H9 (cell line): Measurements from ENCODE around the gene LGALS7. TPM values are rescaled to one million over a fixed set of nuclear protein-coding genes. Genes with fewer than 3 reads are reported as not detected.

Experiments used
- DNase-seq: peaks from one replicate; pipeline ENCODE4 v3.0.0-alpha.2; 2017
- H2AFZ ChIP-seq: one replicate; pipeline ENCODE4 v1.6.1; 2013; ENCODE audit warnings: mild to moderate bottlenecking, low read length, control low read depth, moderate library complexity
- H2AK5ac ChIP-seq: 2 replicates; pipeline ENCODE4 v1.6.1; 2013; ENCODE audit warnings: low read length, control low read depth, mixed read lengths; ENCODE audit not compliant: insufficient read length
- H2BK120ac ChIP-seq: one replicate; pipeline ENCODE4 v1.6.1; 2013; ENCODE audit warnings: low read depth, mild to moderate bottlenecking, low read length, control low read depth, inconsistent platforms; ENCODE audit not compliant: poor library complexity, severe bottlenecking
- H2BK12ac ChIP-seq: 2 replicates; pipeline ENCODE4 v1.6.1; 2013; ENCODE audit warnings: low read length, control low read depth, mixed read lengths, low read depth; ENCODE audit not compliant: insufficient read length
- H2BK15ac ChIP-seq: 2 replicates; pipeline ENCODE4 v1.6.1; 2013; ENCODE audit warnings: low read depth, low read length, control low read depth
- H2BK20ac ChIP-seq: one replicate; pipeline ENCODE4 v1.6.1; 2013; ENCODE audit warnings: low read depth, mild to moderate bottlenecking, low read length, control low read depth, inconsistent platforms; ENCODE audit not compliant: poor library complexity, severe bottlenecking
- H2BK5ac ChIP-seq: 2 replicates; pipeline ENCODE4 v1.6.1; 2013; ENCODE audit warnings: low read length, control low read depth, mixed read lengths; ENCODE audit not compliant: insufficient read length
- H3K14ac ChIP-seq: 2 replicates; pipeline ENCODE4 v1.6.1; 2013; ENCODE audit warnings: low read length, control low read depth; ENCODE audit not compliant: insufficient read depth
- H3K18ac ChIP-seq: 2 replicates; pipeline ENCODE4 v1.6.1; 2013; ENCODE audit warnings: low read depth, mild to moderate bottlenecking, mixed read lengths, low read length, control low read depth; ENCODE audit not compliant: insufficient read length
- H3K23ac ChIP-seq: 2 replicates; pipeline ENCODE4 v1.6.1; 2013; ENCODE audit warnings: low read length, control low read depth, mixed read lengths, low read depth; ENCODE audit not compliant: insufficient read length
- H3K23me2 ChIP-seq: 2 replicates; pipeline ENCODE4 v1.6.1; 2013; ENCODE audit warnings: low read depth, mild to moderate bottlenecking, mixed read lengths, low read length, control low read depth; ENCODE audit not compliant: insufficient read length, poor library complexity, severe bottlenecking
- H3K27ac ChIP-seq: 2 replicates; pipeline ENCODE4 v1.5.1; 2013; ENCODE audit warnings: low read length, control low read depth, mixed read lengths, low read depth; ENCODE audit not compliant: insufficient read length
- H3K27me3 ChIP-seq: 2 replicates; pipeline ENCODE4 v1.6.1; 2013; ENCODE audit warnings: low read length, control low read depth, inconsistent platforms; ENCODE audit not compliant: insufficient read depth
- H3K4ac ChIP-seq: 2 replicates; pipeline ENCODE4 v1.6.1; 2013; ENCODE audit warnings: low read depth, mild to moderate bottlenecking, control low read depth, inconsistent platforms, low read length, moderate library complexity
- H3K4me1 ChIP-seq: 2 replicates; pipeline ENCODE4 v1.6.1; 2013; ENCODE audit warnings: low read length, control low read depth, inconsistent platforms; ENCODE audit not compliant: insufficient read depth
- H3K4me2 ChIP-seq: 2 replicates; pipeline ENCODE4 v1.6.1; 2013; ENCODE audit warnings: low read length, control low read depth, mixed read lengths; ENCODE audit not compliant: insufficient read length, insufficient read depth
- H3K56ac ChIP-seq: 2 replicates; pipeline ENCODE4 v1.6.1; 2013; ENCODE audit warnings: low read depth, mild to moderate bottlenecking, mixed read lengths, low read length, control low read depth; ENCODE audit not compliant: insufficient read length
- H3K79me1 ChIP-seq: 2 replicates; pipeline ENCODE4 v1.6.1; 2013; ENCODE audit warnings: low read depth, mild to moderate bottlenecking, moderate library complexity, low read length, control low read depth, inconsistent platforms; ENCODE audit not compliant: insufficient read depth, poor library complexity, severe bottlenecking
- H3K79me2 ChIP-seq: 2 replicates; pipeline ENCODE4 v1.6.1; 2013; ENCODE audit warnings: low read length, control low read depth, inconsistent platforms; ENCODE audit not compliant: insufficient read depth
- H3K9ac ChIP-seq: 2 replicates; pipeline ENCODE4 v1.6.1; 2013; ENCODE audit warnings: low read length, control low read depth, mixed read lengths; ENCODE audit not compliant: insufficient read length; ENCODE audit errors: extremely low read depth
- H3K9me3 ChIP-seq: one replicate; pipeline ENCODE4 v1.6.1; 2013; ENCODE audit warnings: low read depth, low read length, inconsistent platforms; ENCODE audit not compliant: control insufficient read depth
- H3T11ph ChIP-seq: one replicate; pipeline ENCODE4 v1.6.1; 2013; ENCODE audit warnings: mild to moderate bottlenecking, low read length, control low read depth, inconsistent platforms
- H4K20me1 ChIP-seq: one replicate; pipeline ENCODE4 v1.6.1; 2013; ENCODE audit not compliant: control insufficient read depth, insufficient read length, insufficient read depth
- H4K5ac ChIP-seq: 2 replicates; pipeline ENCODE4 v1.6.1; 2013; ENCODE audit warnings: low read depth, mild to moderate bottlenecking, mixed read lengths, low read length, control low read depth; ENCODE audit not compliant: insufficient read length
- H4K8ac ChIP-seq: replicated peaks from 2 replicates; pipeline ENCODE4 v1.6.1; 2013; ENCODE audit warnings: low read length, control low read depth, mixed read lengths, low read depth; ENCODE audit not compliant: insufficient read length
- H4K91ac ChIP-seq: 2 replicates; pipeline ENCODE4 v1.6.1; 2013; ENCODE audit warnings: low read depth, mild to moderate bottlenecking, moderate library complexity, mixed read lengths, low read length, control low read depth; ENCODE audit not compliant: insufficient read length
- H3K27ac Mint-ChIP-seq, 3 experiments: 2 replicates in 2 of 3; 3 replicates in 1 of 3; pipeline ENCODE4 v1.8.0; 2020 to 2021; ENCODE audit warnings: mixed read lengths in 3 of 3, mild to moderate bottlenecking in 1 of 3, moderate library complexity in 1 of 3
- H3K27me3 Mint-ChIP-seq: 2 replicates; pipeline ENCODE4 v1.8.0; 2021; ENCODE audit warnings: low read depth, mild to moderate bottlenecking, moderate library complexity, mixed read lengths
- H3K36me3 Mint-ChIP-seq, 3 experiments: 2 replicates in 2 of 3; 3 replicates in 1 of 3; pipeline ENCODE4 v1.8.0; 2020 to 2021; ENCODE audit warnings: low read depth in 3 of 3, mixed read lengths in 3 of 3; ENCODE audit not compliant: insufficient read depth in 1 of 3
- H3K4me1 Mint-ChIP-seq, 2 experiments: 2 replicates each; pipeline ENCODE4 v1.8.0; 2020; ENCODE audit warnings: mixed read lengths in 2 of 2
- H3K4me3 Mint-ChIP-seq, 2 experiments: 2 replicates in 1 of 2; 3 replicates in 1 of 2; pipeline ENCODE4 v1.8.0; 2020 to 2021; ENCODE audit warnings: mild to moderate bottlenecking in 2 of 2, mixed read lengths in 2 of 2, moderate library complexity in 1 of 2
- H3K9me3 Mint-ChIP-seq, 2 experiments: 2 replicates in 1 of 2; 3 replicates in 1 of 2; pipeline ENCODE4 v1.8.0; 2020; ENCODE audit warnings: mild to moderate bottlenecking in 2 of 2, mixed read lengths in 2 of 2, moderate library complexity in 1 of 2
- CTCF ChIP-seq: fragments of 200-600 bp; sonication (generic); conservative IDR thresholded peaks from 3 replicates; pipeline ENCODE4 v1.8.0; 2021; ENCODE audit warnings: antibody characterized with exemption, mild to moderate bottlenecking
- WGBS: extraction: QIAGEN DNeasy Blood & Tissue Kit; methylation state at CpG from one replicate; pipeline ENCODE4 v1.1.7; 2013; ENCODE audit warnings: missing lambda C conversion rate, low lambda C conversion rate, mixed read lengths; ENCODE audit not compliant: insufficient read length; ENCODE audit errors: extremely low coverage; 5-methylcytosine and 5-hydroxymethylcytosine counted together
- total RNA-seq: library from RNA; stranded (reverse); gene quantifications from 2 replicates; pipeline ENCODE4 v1.2.1, GENCODE V29; 2021

Gene LGALS7
- total RNA-seq, 1 experiment from 2014 or later: not detected

GRCh38 chr19:38733241-38733492, 40.1 kb downstream of the LGALS7 start:
- Histone ChIP-seq H3K23me2 (peaks cover 8% of the 10 kb centered on the region), H3T11ph (no peak overlapping the region), H3K18ac (no peak overlapping the region), H4K5ac (no peak overlapping the region), H2BK120ac (no peak overlapping the region), H4K20me1 (no peaks in the 10 kb centered on the region), H3K27ac (no peak overlapping the region), H4K91ac (no peak overlapping the region), H2BK15ac (no peak overlapping the region), H4K8ac (no peak overlapping the region), H3K56ac (no peak overlapping the region), H2BK20ac (no peak overlapping the region), H3K4me1 (no peaks in the 10 kb centered on the region; the same call in 1 of the 2 replicates), H3K23ac (no peak overlapping the region), H3K79me2 (no peaks in the 10 kb centered on the region), H3K4me2 (no peak overlapping the region), H2AFZ (no peak overlapping the region), H2AK5ac (no peak overlapping the region), H3K79me1 (no peaks in the 10 kb centered on the region), H3K9ac (no peak overlapping the region), H3K4ac (no peak overlapping the region), H3K9me3 (no peaks in the 10 kb centered on the region), H2BK5ac (no peak overlapping the region), H3K14ac (no peak overlapping the region), H2BK12ac (no peak overlapping the region), H3K27me3 (no peaks in the 10 kb centered on the region; the same call in 1 of the 2 replicates)
- H3K36me3 Mint-ChIP-seq: peaks cover 13 to 36% (median 36%) of the 10 kb centered on the region in 3 experiments
- no peak overlapping the region for H3K4me3 Mint-ChIP-seq
- H3K27me3 Mint-ChIP-seq: peaks cover 12% of the 10 kb centered on the region
- DNase-seq: no peak
- no CpG with 5 or more reads among the region's 1 CpG for WGBS
- no peak overlapping the region for H3K27ac Mint-ChIP-seq
- no peak for TF ChIP-seq CTCF
- no peaks in the 10 kb centered on the region; a peak in 1 of 5 replicates for H3K9me3 Mint-ChIP-seq
- H3K4me1 Mint-ChIP-seq: peaks cover 6 to 15% of the 10 kb centered on the region in 2 experiments
